NCI-H460 (cell line): ENCODE data around the gene ATP6V0D1. TPM values are rescaled to one million over a fixed set of nuclear protein-coding genes. Genes with fewer than 3 reads are reported as not detected.
"Not testable (repeated sequence)": the region's sequence is repeated elsewhere in the genome, so short reads cannot be mapped to it uniquely, and the experiment has no call there.

Source experiments
- DNase-seq: peaks from one replicate; pipeline ENCODE4 v3.0.0-alpha.2; 2016; ENCODE audit warnings: low read depth; ENCODE audit errors: extremely low read depth
- polyA plus RNA-seq: library from polyadenylated mRNA; depleted of rRNA; stranded (reverse); fragments of >200 nt; gene quantifications from 2 replicates; pipeline ENCODE4 v1.2.3, GENCODE V29; 2014; cell fraction: nucleus; rRNA removed
- total RNA-seq: library from RNA; depleted of rRNA; stranded (reverse); fragments of >200 nt; shearing (Covaris generic); gene quantifications from 2 replicates; pipeline ENCODE4 v1.2.3, GENCODE V29; 2014; rRNA removed

Gene ATP6V0D1
- 66.7 and 69.8 TPM in 2 replicates for total RNA-seq
- 38.3 and 59.3 TPM in 2 replicates for polyA plus RNA-seq

- DNase-seq = peak; percentile 99
Observed at GRCh38 chr16:67480833-67481560, at the start of gene ATP6V0D1. TSS of gene ATP6V0D1 (minus strand) at chr16:67481157. CDS start at chr16:67481086, 71 bp downstream.

- no peak for DNase-seq
Observed at GRCh38 chr16:67530013-67530939, 49.3 kb upstream of the ATP6V0D1 start.

- no peak for DNase-seq
Observed at GRCh38 chr16:67529582-67530012, 48.6 kb upstream of the ATP6V0D1 start.

GRCh38 chr16:67528870-67529581 lies 48.1 kb upstream of the ATP6V0D1 start:
- DNase-seq = no peak

GRCh38 chr16:67528222-67528869 lies 47.4 kb upstream of the ATP6V0D1 start, which contains the start of gene RIPOR1:
TSS of gene RIPOR1 (plus strand) at chr16:67528829. CDS start at chr16:67538447, 9,618 bp downstream.
- DNase-seq = peak; percentile 43

GRCh38 chr16:67526149-67526791 lies 45.3 kb upstream of the ATP6V0D1 start:
- no peak for DNase-seq

- no peak for DNase-seq
Observed at GRCh38 chr16:67525176-67525860, 44.4 kb upstream of the ATP6V0D1 start.

- DNase-seq = peak; percentile 99
Observed at GRCh38 chr16:67521095-67521804, 40.3 kb upstream of the ATP6V0D1 start.

GRCh38 chr16:67519242-67519641 lies 38.3 kb upstream of the ATP6V0D1 start:
- DNase-seq = no peak

- no peak for DNase-seq
Observed at GRCh38 chr16:67518676-67519075, 37.7 kb upstream of the ATP6V0D1 start.

GRCh38 chr16:67517661-67518423 lies 36.9 kb upstream of the ATP6V0D1 start:
- no peak for DNase-seq

GRCh38 chr16:67517155-67517445 lies 36.1 kb upstream of the ATP6V0D1 start:
- no peak for DNase-seq

- DNase-seq = no peak
Observed at GRCh38 chr16:67516296-67517154, 35.6 kb upstream of the ATP6V0D1 start.

GRCh38 chr16:67514382-67514828 lies 33.4 kb upstream of the ATP6V0D1 start:
- peak; percentile 91 for DNase-seq

GRCh38 chr16:67513892-67514291 lies 32.9 kb upstream of the ATP6V0D1 start:
- DNase-seq = not testable (repeated sequence)

- no peak for DNase-seq
Observed at GRCh38 chr16:67509016-67509415, 28.1 kb upstream of the ATP6V0D1 start.

- DNase-seq = no peak
Observed at GRCh38 chr16:67506468-67506867, 25.5 kb upstream of the ATP6V0D1 start.
